NCI-H69 (cell line): ENCODE data around the gene ATP6V1A.

Experiments
- DNase-seq: peaks from one replicate; lab custom pipeline; 2025; lab: John Stamatoyannopoulos, UW

ATP6V1A gene

DNA sequence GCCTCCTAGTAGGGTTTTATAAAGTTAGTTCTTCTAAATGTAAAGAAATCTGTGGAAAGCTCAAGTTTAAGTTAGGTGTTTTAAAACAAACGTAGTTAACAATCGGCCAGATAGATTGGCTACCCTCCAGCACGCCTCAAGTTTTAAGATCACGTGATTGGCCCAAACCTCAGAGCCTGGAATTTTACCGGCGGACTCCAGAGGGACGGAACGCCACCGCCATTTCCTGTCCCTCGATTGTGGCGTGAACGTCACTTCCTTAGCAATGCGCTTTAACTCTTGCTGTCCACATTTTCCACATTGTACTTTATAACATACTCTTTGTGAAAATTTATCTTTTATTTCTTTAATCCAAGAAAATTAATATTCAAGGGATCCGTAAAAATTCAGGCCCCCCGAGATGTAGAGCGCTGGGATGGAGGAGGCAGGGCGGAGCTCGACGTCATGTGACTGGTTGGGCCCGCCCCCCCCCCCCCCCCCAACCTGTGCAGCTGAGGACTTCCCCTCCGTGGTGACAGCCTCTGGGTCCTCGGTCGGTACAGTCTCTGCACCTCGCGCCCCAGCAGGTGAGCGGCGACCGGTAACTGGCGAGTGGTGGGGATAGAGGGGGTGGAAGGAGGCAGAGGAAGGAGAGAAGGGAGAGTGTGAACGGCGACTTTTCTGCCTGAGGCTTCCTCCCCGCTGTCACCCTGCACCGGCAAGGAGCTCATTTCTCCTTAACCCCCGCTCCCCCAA is at the start of gene ATP6V1A:
ATP6V1A (plus strand) TSS at position 488 of the 735 bp plus-strand sequence. CDS start 31,719 bp downstream, outside the sequence.
- DNase-seq: peak; percentile 94

DNA sequence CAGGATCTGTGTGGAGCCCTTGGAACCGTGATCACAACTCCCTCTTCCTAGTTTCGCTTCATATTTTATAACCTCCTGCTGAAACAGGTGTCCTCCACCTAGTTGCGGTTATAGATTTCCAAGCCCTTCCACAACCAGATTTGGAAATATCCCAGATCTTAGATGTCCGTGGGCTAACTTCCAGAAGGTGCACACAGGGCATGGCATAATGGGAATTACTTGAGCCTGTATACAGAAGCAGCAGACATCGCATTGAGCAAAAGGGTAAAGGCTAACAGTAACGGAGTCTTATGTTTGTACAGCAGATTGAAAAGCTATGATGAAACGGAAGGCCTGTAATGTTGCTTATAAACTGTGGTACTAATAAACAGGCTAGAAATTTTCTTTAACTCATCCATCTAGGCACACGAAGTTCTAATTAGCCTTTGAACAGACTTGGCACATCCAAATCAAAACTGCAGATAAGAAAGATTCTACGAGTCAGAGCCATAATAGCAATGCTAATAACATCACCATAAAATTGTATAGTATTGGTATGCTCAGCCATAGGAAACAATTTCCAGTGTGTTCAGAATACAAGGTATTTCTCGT is 49.2 kb upstream of the ATP6V1A start:
- peak; percentile 34 for DNase-seq

- DNase-seq: no peak
Measured at GRCh38 chr3:113698213-113698742, 48.6 kb upstream of the ATP6V1A start.

DNA sequence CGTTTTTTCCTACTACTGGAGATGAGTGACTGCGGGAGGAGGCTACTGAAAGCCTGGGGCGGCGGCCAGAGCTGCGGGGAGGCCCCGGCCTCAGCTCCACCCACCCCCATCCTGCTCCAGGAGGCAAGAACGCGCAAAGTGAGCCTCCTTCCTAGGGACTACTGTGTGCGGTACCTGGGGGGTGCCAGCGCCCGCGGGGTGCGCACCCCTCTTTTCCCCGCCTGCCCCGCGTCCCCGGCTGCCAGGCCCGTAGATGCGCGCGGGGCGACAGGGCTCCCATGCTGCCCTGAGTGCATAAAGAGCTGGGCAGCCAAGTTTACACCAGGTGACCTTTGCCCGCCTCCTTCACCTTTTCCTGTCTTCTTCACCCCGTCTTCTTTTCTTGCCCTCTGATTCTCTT is 47.9 kb upstream of the ATP6V1A start:
- DNase-seq: peak; percentile 42

DNA sequence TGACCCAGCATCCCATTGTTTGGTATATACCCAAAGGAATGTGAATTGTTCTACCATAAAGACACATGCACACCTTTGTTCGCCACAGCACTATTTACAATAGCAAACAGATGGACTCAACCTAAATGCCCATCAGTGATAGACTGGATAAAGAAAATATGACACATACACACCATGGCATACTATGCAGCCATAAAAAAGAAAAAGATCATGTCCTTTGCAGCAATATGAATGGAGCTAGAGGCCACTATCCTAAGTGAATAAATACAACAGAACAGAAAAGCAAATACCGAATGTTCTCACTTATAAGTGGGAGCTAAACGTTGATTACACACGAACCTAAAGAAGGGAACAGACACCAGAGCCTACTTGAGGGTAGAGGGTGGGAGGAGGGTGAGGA is 39.0 kb upstream of the ATP6V1A start:
- DNase-seq: no peak

DNA sequence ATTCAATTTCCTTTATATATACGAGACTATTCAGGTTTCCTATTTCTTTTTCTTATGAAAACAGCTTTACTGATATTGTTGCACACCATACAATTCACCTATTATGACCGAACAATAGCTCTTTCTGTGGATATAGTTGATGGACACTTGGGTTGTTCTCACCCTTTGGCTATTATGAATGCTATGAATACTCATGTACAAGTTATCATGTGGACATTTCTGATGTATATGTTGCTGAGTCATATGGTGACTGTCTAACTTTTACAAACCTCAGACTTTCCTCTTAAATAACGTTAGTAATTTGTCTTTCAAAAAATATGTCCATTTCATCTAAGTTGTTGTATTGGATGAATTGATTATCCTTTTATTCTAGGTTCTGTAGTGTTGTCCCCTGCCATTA is 34.7 kb upstream of the ATP6V1A start:
- DNase-seq: no peak

DNA sequence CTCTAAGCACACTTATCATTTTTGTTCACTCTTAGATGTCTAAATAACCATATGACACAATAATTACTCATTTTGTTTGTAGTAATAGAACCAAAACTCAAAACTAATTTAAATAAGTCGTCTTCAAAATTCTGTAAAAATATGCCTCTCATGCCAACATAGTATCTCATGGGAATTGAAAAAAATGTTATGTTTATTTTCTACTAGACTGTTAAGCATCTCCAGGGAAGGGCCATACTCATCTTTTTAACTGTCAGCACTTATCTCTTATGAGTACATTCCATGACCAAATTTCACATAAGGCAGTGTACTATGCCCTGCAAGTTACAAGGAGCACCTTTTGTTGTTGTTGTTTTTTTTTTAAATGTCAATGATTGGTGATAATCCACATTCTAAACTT is 32.1 kb upstream of the ATP6V1A start:
- DNase-seq: no peak

DNA sequence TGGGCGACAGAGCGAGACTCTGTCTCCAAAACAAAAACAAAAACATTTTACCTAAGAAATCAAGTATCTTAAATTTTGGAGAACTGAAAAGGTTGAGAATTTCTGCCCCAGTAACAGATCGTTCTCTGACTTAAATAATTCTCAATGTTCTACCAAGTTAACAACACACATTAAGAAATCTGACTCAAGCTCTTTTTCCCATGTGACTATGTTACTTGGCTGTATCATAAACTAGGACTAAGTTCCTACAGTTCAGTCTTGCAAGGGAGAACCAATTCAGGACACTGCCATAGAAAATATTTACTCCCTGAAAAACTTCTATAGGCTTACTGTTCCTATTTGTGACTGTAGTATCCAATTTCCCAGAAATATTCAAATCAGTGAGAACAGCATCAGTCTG is 29.5 kb upstream of the ATP6V1A start:
- DNase-seq: no peak

DNA sequence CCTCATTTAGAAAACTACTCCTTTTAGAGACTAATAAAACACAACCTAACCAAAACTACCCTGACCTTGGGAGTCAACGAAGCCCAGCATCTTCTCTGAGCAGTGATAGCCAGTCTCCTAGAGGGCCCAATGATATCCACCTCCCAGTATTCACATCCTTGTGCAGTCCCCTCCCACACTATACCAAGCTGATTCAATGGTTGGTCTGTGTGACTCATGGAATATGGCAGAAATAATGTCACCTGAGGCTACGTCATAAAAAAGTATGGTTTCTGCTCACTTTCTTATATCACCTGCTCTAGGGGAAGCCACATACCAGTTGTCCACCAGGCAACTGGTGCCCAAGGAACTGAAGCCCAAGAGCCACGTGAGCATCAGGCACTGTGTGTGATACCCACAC is 29.0 kb upstream of the ATP6V1A start:
- no peak for DNase-seq

DNA sequence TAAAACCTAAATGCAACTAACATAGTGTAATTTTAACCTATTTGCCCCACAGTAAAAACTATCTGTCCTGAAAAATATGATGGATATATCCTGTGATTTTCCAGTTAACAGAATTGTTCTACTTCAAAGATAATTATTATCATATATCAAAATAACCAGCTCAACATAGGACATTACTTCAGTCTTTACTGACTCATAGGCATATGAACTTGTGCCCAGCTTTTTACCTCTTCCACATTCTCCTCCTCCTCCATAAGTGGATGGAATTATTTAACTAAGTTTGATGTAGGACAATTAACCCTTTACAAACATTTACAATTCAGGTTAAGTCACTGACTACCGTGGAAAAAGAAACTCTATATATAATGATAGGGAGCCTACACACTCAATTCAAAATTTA is 27.5 kb upstream of the ATP6V1A start:
- no peak for DNase-seq

DNA sequence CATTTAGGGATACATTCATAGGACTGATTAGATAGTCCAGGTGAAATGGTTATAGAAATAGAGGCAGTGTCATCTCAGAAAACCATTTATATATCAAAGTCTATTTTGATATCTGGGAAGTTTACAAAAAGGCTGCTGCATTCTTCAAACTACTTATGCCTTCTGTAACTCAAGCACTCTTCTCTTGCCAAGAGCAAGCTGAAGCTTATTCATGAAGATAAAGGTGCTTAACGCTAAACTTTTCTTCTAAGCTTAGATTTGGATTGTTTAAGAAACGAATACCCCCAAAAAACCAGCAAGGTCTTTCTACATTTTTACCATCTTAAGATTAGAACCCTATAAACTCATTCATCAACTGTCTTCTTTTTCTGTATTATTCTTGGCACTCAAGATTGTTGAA is 27.1 kb upstream of the ATP6V1A start:
- DNase-seq: no peak

- DNase-seq: no peak
Measured at GRCh38 chr3:113721636-113722035, 25.2 kb upstream of the ATP6V1A start.

GRCh38 chr3:113728661-113729060 is 18.2 kb upstream of the ATP6V1A start:
- DNase-seq: no peak

DNA sequence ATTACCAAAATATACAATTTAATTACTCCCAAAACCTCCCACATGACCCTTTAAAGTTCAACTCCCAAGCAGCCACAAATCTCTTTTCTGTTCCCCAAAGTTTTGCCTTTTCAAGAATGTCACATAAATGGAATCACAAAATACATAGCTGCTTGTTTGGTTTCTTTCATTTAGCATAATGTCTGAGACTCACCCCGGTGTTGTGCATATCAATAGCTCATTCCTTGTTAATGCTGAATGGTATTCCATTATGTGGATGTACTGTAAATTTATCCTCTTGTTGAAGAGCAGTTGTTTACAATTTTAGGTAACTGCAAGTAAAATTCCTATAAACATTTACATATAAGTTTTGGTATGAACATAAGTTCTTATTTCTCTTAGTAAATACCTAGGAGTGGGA is 16.3 kb upstream of the ATP6V1A start:
- DNase-seq: no peak

DNA sequence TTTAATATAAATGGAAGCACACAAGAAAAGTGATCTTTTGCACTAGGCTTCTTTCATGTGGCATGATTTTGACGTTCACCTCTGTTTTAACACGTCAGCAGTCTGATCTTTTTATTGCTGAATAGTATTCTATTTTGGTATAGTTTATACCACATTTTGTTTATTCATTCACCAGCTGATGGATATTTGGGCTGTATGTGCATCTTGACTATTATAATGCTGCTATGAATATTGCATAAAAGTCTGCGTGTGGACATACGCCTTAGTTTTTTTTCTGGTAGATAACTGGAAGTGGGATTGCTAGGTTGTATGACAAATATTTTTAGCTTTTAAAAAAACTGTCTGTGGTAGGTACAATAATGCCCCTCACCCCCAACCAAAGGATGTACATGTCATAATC is 15.1 kb upstream of the ATP6V1A start:
- DNase-seq: no peak

DNA sequence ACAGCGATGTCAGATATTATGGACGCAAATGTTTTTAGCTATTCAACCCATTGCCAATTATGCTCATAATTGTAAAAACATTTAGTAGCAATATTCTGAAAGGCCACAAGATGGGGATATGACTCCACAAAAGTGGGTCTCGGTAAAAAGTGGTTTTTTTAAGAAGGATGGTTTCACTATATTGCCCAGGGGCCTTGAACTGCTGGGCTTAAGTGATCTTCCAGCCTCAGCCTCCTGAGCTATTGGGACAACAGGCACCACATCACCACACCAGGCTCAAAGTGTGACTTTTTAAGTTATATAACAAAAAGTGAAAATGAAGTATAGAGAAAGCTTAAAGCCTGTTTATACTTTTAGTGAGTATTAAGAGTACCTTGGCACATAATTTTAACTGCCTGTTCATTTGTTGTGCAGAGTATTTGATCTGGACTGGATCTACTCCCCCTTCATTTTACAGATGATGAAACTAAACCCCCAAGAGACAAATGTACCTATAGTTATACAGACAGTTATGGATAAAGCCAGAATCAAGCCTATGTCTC is 10.2 kb upstream of the ATP6V1A start:
- peak; percentile 64 for DNase-seq

DNA sequence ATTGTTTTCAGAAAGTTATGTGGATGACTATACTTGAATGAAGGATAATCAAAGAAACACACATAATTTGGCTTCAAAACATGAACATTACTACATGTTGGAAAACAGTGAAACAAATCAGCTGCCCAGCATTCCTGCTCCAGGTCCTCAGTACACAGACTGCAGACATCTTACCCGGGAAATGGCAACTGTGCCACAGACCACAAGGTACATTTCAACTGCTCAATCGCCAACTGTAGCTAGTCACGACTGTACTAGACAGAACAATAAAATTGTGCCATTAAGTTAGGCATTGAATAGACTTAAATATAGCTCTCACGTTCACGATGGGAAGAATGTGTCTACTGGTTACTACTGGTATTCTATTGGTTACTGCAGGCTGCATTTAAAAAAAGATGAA is 5.7 kb upstream of the ATP6V1A start:
- no peak for DNase-seq

GRCh38 chr3:113741620-113742019 is 5.2 kb upstream of the ATP6V1A start:
- DNase-seq: no peak

GRCh38 chr3:113743006-113743630 is 3.7 kb upstream of the ATP6V1A start:
- no peak for DNase-seq

DNA sequence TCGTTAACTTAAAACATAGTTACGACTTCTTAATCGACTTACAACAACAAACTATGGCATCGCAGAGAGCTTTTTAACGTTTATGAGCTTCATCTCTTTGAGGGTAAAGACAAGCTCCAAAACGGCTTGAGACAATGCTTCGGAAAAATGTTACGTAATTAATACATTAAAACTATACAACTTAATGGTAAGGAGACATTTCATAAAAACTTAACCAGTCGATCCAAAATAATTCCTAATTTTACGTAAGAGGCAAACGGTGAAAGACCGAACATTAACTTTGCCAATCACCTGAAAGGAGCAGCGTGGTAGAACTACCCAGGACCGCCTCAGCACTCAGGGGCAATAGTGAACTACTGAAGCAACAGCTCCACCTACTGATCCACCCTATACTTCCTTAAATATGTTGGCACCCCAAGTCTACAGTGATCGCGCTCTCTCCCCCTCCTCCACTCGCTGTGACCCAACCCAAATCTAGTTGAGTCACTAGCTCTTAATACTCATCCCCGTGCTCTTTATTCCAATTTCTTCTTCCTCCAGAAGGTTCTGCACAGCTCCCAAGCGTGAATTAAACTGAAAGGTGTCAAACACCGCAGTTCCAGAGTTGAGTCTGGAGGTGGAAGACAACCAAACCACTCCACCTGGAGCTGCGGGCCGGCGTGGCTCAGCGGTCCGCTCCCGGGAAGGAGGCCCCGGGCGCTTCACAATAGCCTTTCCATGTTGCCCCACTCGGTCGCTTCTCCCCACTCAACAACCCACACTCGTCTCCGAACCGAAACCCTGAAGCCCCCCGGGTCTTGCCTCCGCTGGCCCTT is 1.7 kb upstream of the ATP6V1A start:
- peak; percentile 81 for DNase-seq

GRCh38 chr3:113745756-113746547 is 883 bp upstream of the ATP6V1A start, which contains the start of gene NAA50:
Gene NAA50, minus strand, starts transcription at chr3:113746249. Its CDS starts 300 bp downstream, at chr3:113745949.
- DNase-seq: peak; percentile 91
